Stimulated activated CD8-positive, alpha-beta memory T cell treated with anti-CD3 and anti-CD28 coated beads, Interleukin-2, amount 100 ng/mL, for 1 hour (primary cell): ENCODE results near the gene CACNA1E.

Source experiments
- DNase-seq, 2 donors: peaks; one replicate each; pipeline ENCODE4 v3.0.0-alpha.2; 2020; ENCODE audit warnings: low read depth in 2 of 2

Gene CACNA1E

GRCh38 chr1:181635110-181635509 is 151.8 kb downstream of the CACNA1E start:
- DNase-seq, result no peak

GRCh38 chr1:181637998-181638397 is 154.7 kb downstream of the CACNA1E start:
- DNase-seq, result no peak

GRCh38 chr1:181640956-181641355 is 157.6 kb downstream of the CACNA1E start:
- no peak for DNase-seq

GRCh38 chr1:181643631-181644030 is 160.3 kb downstream of the CACNA1E start:
- no peak for DNase-seq

- DNase-seq, result no peak
These were observed 161.9 kb downstream of the CACNA1E start for GRCh38 chr1:181645171-181645570.

GRCh38 chr1:181646710-181647109 is 163.4 kb downstream of the CACNA1E start:
- DNase-seq, result no peak

GRCh38 chr1:181647314-181648035 is 164.2 kb downstream of the CACNA1E start:
- no peak for DNase-seq

GRCh38 chr1:181651276-181651675 is 168.0 kb downstream of the CACNA1E start:
- no peak for DNase-seq

- no peak for DNase-seq
These were observed 172.4 kb downstream of the CACNA1E start for GRCh38 chr1:181655756-181656155.

GRCh38 chr1:181656491-181656890 is 173.2 kb downstream of the CACNA1E start:
- DNase-seq, result no peak

- DNase-seq, result no peak
These were observed 175.3 kb downstream of the CACNA1E start for GRCh38 chr1:181658581-181658980.

- DNase-seq, result no peak
These were observed 176.1 kb downstream of the CACNA1E start for GRCh38 chr1:181659321-181659957.

GRCh38 chr1:181660621-181661020 is 177.3 kb downstream of the CACNA1E start:
- DNase-seq, result no peak

- no peak for DNase-seq
These were observed 178.3 kb downstream of the CACNA1E start for GRCh38 chr1:181661569-181661968.

GRCh38 chr1:181662606-181663005 is 179.3 kb downstream of the CACNA1E start:
- no peak for DNase-seq

- no peak for DNase-seq
These were observed 181.2 kb downstream of the CACNA1E start for GRCh38 chr1:181664543-181664942.

- DNase-seq, result no peak
These were observed 185.9 kb downstream of the CACNA1E start for GRCh38 chr1:181669246-181669645.

- DNase-seq, result no peak
These were observed 191.3 kb downstream of the CACNA1E start for GRCh38 chr1:181674617-181675016.

GRCh38 chr1:181675091-181675917 is 192.0 kb downstream of the CACNA1E start:
- no peak for DNase-seq

GRCh38 chr1:181675918-181676190 is 192.5 kb downstream of the CACNA1E start:
- DNase-seq, result no peak

GRCh38 chr1:181676269-181676668 is 193.0 kb downstream of the CACNA1E start:
- no peak for DNase-seq

GRCh38 chr1:181680332-181680731 is 197.0 kb downstream of the CACNA1E start:
- no peak for DNase-seq

- no peak for DNase-seq
These were observed 197.6 kb downstream of the CACNA1E start for GRCh38 chr1:181680871-181681270.
